Progenitor cell of endocrine pancreas (in vitro differentiated cells): ENCODE results near the gene LSR. TPM values are rescaled to one million over a fixed set of nuclear protein-coding genes. Genes with fewer than 3 reads are reported as not detected.
"Not testable (repeated sequence)": the region's sequence is repeated elsewhere in the genome, so short reads cannot be mapped to it uniquely, and the experiment has no call there.

Experiments
- DNase-seq: peaks from one replicate; pipeline ENCODE4 v3.0.0; 2021; ENCODE audit warnings: low spot score; ENCODE audit not compliant: unreplicated experiment
- H3K27ac Mint-ChIP-seq: 2 replicates; pipeline ENCODE4 v1.8.0; 2021; ENCODE audit warnings: mild to moderate bottlenecking, moderate library complexity, mixed read lengths
- H3K27me3 Mint-ChIP-seq: 2 replicates; pipeline ENCODE4 v1.8.0; 2021; ENCODE audit warnings: mixed read lengths
- H3K36me3 Mint-ChIP-seq: 2 replicates; pipeline ENCODE4 v1.8.0; 2022; ENCODE audit warnings: mixed read lengths; ENCODE audit not compliant: insufficient read depth
- H3K4me1 Mint-ChIP-seq: 2 replicates; pipeline ENCODE4 v1.8.0; 2021; ENCODE audit warnings: low read depth, mixed read lengths
- H3K4me3 Mint-ChIP-seq: 2 replicates; pipeline ENCODE4 v1.8.0; 2021; ENCODE audit warnings: low read depth, mild to moderate bottlenecking, moderate library complexity, mixed read lengths
- H3K9me3 Mint-ChIP-seq: 2 replicates; pipeline ENCODE4 v1.8.0; 2021; ENCODE audit warnings: low read depth, mixed read lengths
- total RNA-seq: library from RNA; stranded (reverse); gene quantifications from 2 replicates; pipeline ENCODE4 v1.2.1, GENCODE V29; 2021
- TF ChIP-seq, protein P1 (sequence below): fragments of 200-600 bp; sonication (generic); IDR thresholded peaks from one replicate; pipeline ENCODE4 v1.5.0; 2021; ENCODE audit warnings: antibody characterized with exemption, mild to moderate bottlenecking; ENCODE audit not compliant: unreplicated experiment

The LSR gene
- total RNA-seq, 1 donor from 2014 or later = 132 TPM

- no peak overlapping the region for H3K27ac Mint-ChIP-seq
- H3K4me3 Mint-ChIP-seq = no peak overlapping the region
- no peaks in the 10 kb centered on the region for H3K36me3 Mint-ChIP-seq
- no peaks in the 10 kb centered on the region for H3K4me1 Mint-ChIP-seq
- TF ChIP-seq, protein P1, sequence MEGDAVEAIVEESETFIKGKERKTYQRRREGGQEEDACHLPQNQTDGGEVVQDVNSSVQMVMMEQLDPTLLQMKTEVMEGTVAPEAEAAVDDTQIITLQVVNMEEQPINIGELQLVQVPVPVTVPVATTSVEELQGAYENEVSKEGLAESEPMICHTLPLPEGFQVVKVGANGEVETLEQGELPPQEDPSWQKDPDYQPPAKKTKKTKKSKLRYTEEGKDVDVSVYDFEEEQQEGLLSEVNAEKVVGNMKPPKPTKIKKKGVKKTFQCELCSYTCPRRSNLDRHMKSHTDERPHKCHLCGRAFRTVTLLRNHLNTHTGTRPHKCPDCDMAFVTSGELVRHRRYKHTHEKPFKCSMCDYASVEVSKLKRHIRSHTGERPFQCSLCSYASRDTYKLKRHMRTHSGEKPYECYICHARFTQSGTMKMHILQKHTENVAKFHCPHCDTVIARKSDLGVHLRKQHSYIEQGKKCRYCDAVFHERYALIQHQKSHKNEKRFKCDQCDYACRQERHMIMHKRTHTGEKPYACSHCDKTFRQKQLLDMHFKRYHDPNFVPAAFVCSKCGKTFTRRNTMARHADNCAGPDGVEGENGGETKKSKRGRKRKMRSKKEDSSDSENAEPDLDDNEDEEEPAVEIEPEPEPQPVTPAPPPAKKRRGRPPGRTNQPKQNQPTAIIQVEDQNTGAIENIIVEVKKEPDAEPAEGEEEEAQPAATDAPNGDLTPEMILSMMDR = no peak
- H3K9me3 Mint-ChIP-seq = peaks cover 18% of the 10 kb centered on the region
- no peaks in the 10 kb centered on the region for H3K27me3 Mint-ChIP-seq
- no peak for DNase-seq
These were observed 12.0 kb upstream of the LSR start for GRCh38 chr19:35236638-35237400.

- not testable (repeated sequence) for H3K27ac Mint-ChIP-seq, H3K36me3 Mint-ChIP-seq, H3K4me1 Mint-ChIP-seq, H3K27me3 Mint-ChIP-seq, DNase-seq, H3K4me3 Mint-ChIP-seq
- H3K9me3 Mint-ChIP-seq = peaks cover 26% of the 10 kb centered on the region
These were observed 9.2 kb upstream of the LSR start for GRCh38 chr19:35239597-35239996.

DNA sequence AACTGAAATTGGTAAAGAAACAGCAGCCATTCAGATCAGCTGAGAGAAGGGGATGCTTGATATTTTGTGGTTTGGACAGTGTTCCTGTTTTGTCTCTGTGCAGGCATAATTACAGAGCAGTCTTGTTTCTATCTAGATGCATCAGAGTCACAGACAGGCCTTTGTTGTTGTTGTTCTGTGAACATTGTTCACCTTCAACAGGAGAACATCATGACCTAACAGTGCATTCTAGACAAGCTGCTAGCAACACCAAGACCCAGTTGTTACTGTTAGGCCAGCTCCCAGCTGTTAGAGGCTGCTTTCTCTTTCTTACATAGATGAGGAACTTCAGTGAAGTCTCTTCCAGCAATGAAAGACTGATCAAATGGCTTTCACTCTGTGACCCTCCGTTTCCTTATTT, 8.5 kb upstream of the LSR start:
- H3K36me3 Mint-ChIP-seq = no peaks in the 10 kb centered on the region
- peaks cover 29% of the 10 kb centered on the region for H3K9me3 Mint-ChIP-seq
- H3K27ac Mint-ChIP-seq = no peak overlapping the region
- TF ChIP-seq, protein P1 = no peak
- no peak overlapping the region for H3K4me3 Mint-ChIP-seq
- no peaks in the 10 kb centered on the region for H3K27me3 Mint-ChIP-seq
- H3K4me1 Mint-ChIP-seq = no peaks in the 10 kb centered on the region
- no peak for DNase-seq

GRCh38 chr19:35241417-35241816, 7.4 kb upstream of the LSR start:
- no peaks in the 10 kb centered on the region for H3K36me3 Mint-ChIP-seq
- TF ChIP-seq, protein P1 = no peak
- no peaks in the 10 kb centered on the region for H3K27me3 Mint-ChIP-seq
- no peak overlapping the region for H3K4me3 Mint-ChIP-seq
- no peak for DNase-seq
- H3K9me3 Mint-ChIP-seq = peaks cover 29% of the 10 kb centered on the region
- no peaks in the 10 kb centered on the region for H3K4me1 Mint-ChIP-seq
- H3K27ac Mint-ChIP-seq = no peak overlapping the region

GRCh38 chr19:35246466-35247092, 2.2 kb upstream of the LSR start:
- no peak for DNase-seq
- peak overlapping the region; percentile 100 for H3K27ac Mint-ChIP-seq
- H3K9me3 Mint-ChIP-seq = peaks cover 14% of the 10 kb centered on the region
- H3K4me1 Mint-ChIP-seq = peaks cover 21% of the 10 kb centered on the region
- TF ChIP-seq, protein P1 = no peak
- H3K36me3 Mint-ChIP-seq = peaks cover 8% of the 10 kb centered on the region
- no peaks in the 10 kb centered on the region for H3K27me3 Mint-ChIP-seq
- peak overlapping the region; percentile 97 for H3K4me3 Mint-ChIP-seq
